Activated naive CD4-positive, alpha-beta T cell treated with anti-CD3 and anti-CD28 coated beads for 36 hours (primary cell): ENCODE data around the gene ASH1L. TPM values are rescaled to one million over a fixed set of nuclear protein-coding genes. Genes with fewer than 3 reads are reported as not detected.

Source experiments
- CTCF ChIA-PET: fragments of 350-600 bp; sonication (Branson Sonifier 250); formaldehyde crosslinking; loops from one replicate; lab custom pipeline; 2021; ENCODE audit warnings: antibody characterized with exemption; lab: Charles Lee
- DNase-seq: peaks from one replicate; pipeline ENCODE4 v3.0.0-alpha.2; 2020
- H3K27ac Mint-ChIP-seq: one replicate; pipeline ENCODE4 v1.8.0; 2021; ENCODE audit warnings: mild to moderate bottlenecking, mixed read lengths
- H3K27me3 Mint-ChIP-seq: one replicate; pipeline ENCODE4 v1.8.0; 2021; ENCODE audit warnings: low read depth, mixed read lengths
- H3K36me3 Mint-ChIP-seq: one replicate; pipeline ENCODE4 v1.8.0; 2021; ENCODE audit warnings: low read depth, mixed read lengths
- H3K4me1 Mint-ChIP-seq: one replicate; pipeline ENCODE4 v1.8.0; 2021; ENCODE audit warnings: low read depth, mixed read lengths
- H3K4me3 Mint-ChIP-seq: one replicate; pipeline ENCODE4 v1.8.0; 2021; ENCODE audit warnings: mild to moderate bottlenecking, moderate library complexity, mixed read lengths
- H3K9me3 Mint-ChIP-seq: one replicate; pipeline ENCODE4 v1.8.0; 2021; ENCODE audit warnings: mixed read lengths
- intact Hi-C: fragments of 100-400 bp; cut with micrococcal nuclease; formaldehyde crosslinking; loops from one replicate; pipeline ENCODE4 v1.15.1; 2023
- total RNA-seq, 2 experiments: library from RNA; stranded (reverse); gene quantifications; one replicate each; pipeline ENCODE4 v1.2.3, GENCODE V29; 2021

ASH1L gene
- total RNA-seq, 2 experiments from 2014 or later: 27.4 to 27.5 TPM

- H3K4me3 Mint-ChIP-seq: no peak overlapping the region
- no peaks in the 10 kb centered on the region for H3K9me3 Mint-ChIP-seq
- peaks cover 17% of the 10 kb centered on the region for H3K4me1 Mint-ChIP-seq
- peak overlapping the region; percentile 61 for H3K27ac Mint-ChIP-seq
- CTCF ChIA-PET: interaction anchor here (0.7 to 2.1 kb wide), 3 partner anchors 26 to 112 kb away, joined by 3 to 12 read pairs (median 3); no protein-coding TSS in a partner anchor
- no peak for DNase-seq
- H3K27me3 Mint-ChIP-seq: no peaks in the 10 kb centered on the region
- intact Hi-C loops: loop anchor here (5.0 kb wide), 2 partner anchors 114 to 134 kb away; partner anchors contain the start of genes KRTCAP2 and TRIM46
- H3K36me3 Mint-ChIP-seq: peaks cover 20% of the 10 kb centered on the region
Measured at GRCh38 chr1:155305881-155306391, 256.7 kb downstream of the ASH1L start.

- no peak overlapping the region for H3K27ac Mint-ChIP-seq
- CTCF ChIA-PET: interaction anchor here (1.2 to 2.1 kb wide), 2 partner anchors 19 to 54 kb away, joined by 3 to 12 read pairs; no protein-coding TSS in a partner anchor
- peaks cover 8% of the 10 kb centered on the region for H3K36me3 Mint-ChIP-seq
- no peak for DNase-seq
- intact Hi-C loops: loop anchor here (5.0 kb wide), 2 partner anchors 112 to 132 kb away; partner anchors contain the start of genes KRTCAP2 and TRIM46
- no peak overlapping the region for H3K4me3 Mint-ChIP-seq
- no peaks in the 10 kb centered on the region for H3K27me3 Mint-ChIP-seq
- H3K9me3 Mint-ChIP-seq: no peaks in the 10 kb centered on the region
- H3K4me1 Mint-ChIP-seq: peaks cover 5% of the 10 kb centered on the region
Measured at GRCh38 chr1:155304558-155305063, 258.0 kb downstream of the ASH1L start.

GRCh38 chr1:155301342-155301841 lies 261.2 kb downstream of the ASH1L start, which contains the start of gene PKLR:
TSS of gene PKLR (minus strand) at chr1:155301438. CDS start at chr1:155301395, 43 bp downstream.
- Mint-ChIP-seq H3K27me3 (peaks cover 8% of the 10 kb centered on the region), H3K9me3 (no peaks in the 10 kb centered on the region), H3K4me3 (no peak within 1 kb of the TSS), H3K4me1 (no peaks in the 10 kb centered on the region), H3K27ac (no peak within 1 kb of the TSS), H3K36me3 (no peaks in the 10 kb centered on the region)
- intact Hi-C loops: no loop called here
- CTCF ChIA-PET: interaction anchor here (2.9 kb wide), 1 partner anchor 51 kb away, joined by 10 read pairs; no protein-coding TSS in a partner anchor
- DNase-seq: no peak

GRCh38 chr1:155300553-155301329 lies 261.9 kb downstream of the ASH1L start:
- H3K9me3 Mint-ChIP-seq: no peaks in the 10 kb centered on the region
- peaks cover 13% of the 10 kb centered on the region for H3K27me3 Mint-ChIP-seq
- no peaks in the 10 kb centered on the region for H3K36me3 Mint-ChIP-seq
- H3K27ac Mint-ChIP-seq: no peak overlapping the region
- CTCF ChIA-PET: interaction anchor here (2.9 kb wide), 1 partner anchor 50 kb away, joined by 10 read pairs; no protein-coding TSS in a partner anchor
- intact Hi-C loops: no loop called here
- no peak for DNase-seq
- no peak overlapping the region for H3K4me3 Mint-ChIP-seq
- no peaks in the 10 kb centered on the region for H3K4me1 Mint-ChIP-seq

GRCh38 chr1:155300024-155300423 lies 262.6 kb downstream of the ASH1L start:
- H3K27ac Mint-ChIP-seq: no peak overlapping the region
- intact Hi-C loops: no loop called here
- no peaks in the 10 kb centered on the region for H3K4me1 Mint-ChIP-seq
- CTCF ChIA-PET: interaction anchor here (2.9 kb wide), 1 partner anchor 49 kb away, joined by 10 read pairs; no protein-coding TSS in a partner anchor
- no peaks in the 10 kb centered on the region for H3K9me3 Mint-ChIP-seq
- DNase-seq: no peak
- H3K36me3 Mint-ChIP-seq: no peaks in the 10 kb centered on the region
- H3K27me3 Mint-ChIP-seq: peaks cover 17% of the 10 kb centered on the region
- H3K4me3 Mint-ChIP-seq: no peak overlapping the region

- H3K9me3 Mint-ChIP-seq: no peaks in the 10 kb centered on the region
- H3K27ac Mint-ChIP-seq: no peak overlapping the region
- peaks cover 4% of the 10 kb centered on the region for H3K4me1 Mint-ChIP-seq
- H3K4me3 Mint-ChIP-seq: no peak overlapping the region
- CTCF ChIA-PET: interaction anchor here (0.9 to 2.1 kb wide), 2 partner anchors 47 to 63 kb away, joined by 3 to 7 read pairs; no protein-coding TSS in a partner anchor
- peaks cover 24% of the 10 kb centered on the region for H3K27me3 Mint-ChIP-seq
- H3K36me3 Mint-ChIP-seq: no peaks in the 10 kb centered on the region
- DNase-seq: no peak
- intact Hi-C loops: no loop called here
Measured at GRCh38 chr1:155297384-155297783, 265.2 kb downstream of the ASH1L start.

- DNase-seq: no peak
- intact Hi-C loops: no loop called here
- H3K4me1 Mint-ChIP-seq: peaks cover 4% of the 10 kb centered on the region
- CTCF ChIA-PET: interaction anchor here (0.8 to 2.1 kb wide), 2 partner anchors 17 to 46 kb away, joined by 3 to 7 read pairs; no protein-coding TSS in a partner anchor
- H3K9me3 Mint-ChIP-seq: no peaks in the 10 kb centered on the region
- no peak overlapping the region for H3K27ac Mint-ChIP-seq
- H3K27me3 Mint-ChIP-seq: peaks cover 24% of the 10 kb centered on the region
- no peak overlapping the region for H3K4me3 Mint-ChIP-seq
- no peaks in the 10 kb centered on the region for H3K36me3 Mint-ChIP-seq
Measured at GRCh38 chr1:155296661-155297060, 265.9 kb downstream of the ASH1L start.

GRCh38 chr1:155295942-155296267 lies 266.7 kb downstream of the ASH1L start:
- intact Hi-C loops: no loop called here
- H3K27ac Mint-ChIP-seq: no peak overlapping the region
- peaks cover 4% of the 10 kb centered on the region for H3K4me1 Mint-ChIP-seq
- CTCF ChIA-PET: interaction anchor here (0.8 kb wide), 1 partner anchor 17 kb away, joined by 3 read pairs; no protein-coding TSS in a partner anchor
- H3K9me3 Mint-ChIP-seq: no peaks in the 10 kb centered on the region
- H3K36me3 Mint-ChIP-seq: no peaks in the 10 kb centered on the region
- H3K4me3 Mint-ChIP-seq: no peak overlapping the region
- no peak for DNase-seq
- peaks cover 24% of the 10 kb centered on the region for H3K27me3 Mint-ChIP-seq

- Mint-ChIP-seq H3K4me3 (no peak overlapping the region), H3K27me3 (peaks cover 24% of the 10 kb centered on the region), H3K4me1 (peaks cover 4% of the 10 kb centered on the region), H3K36me3 (no peaks in the 10 kb centered on the region), H3K9me3 (no peaks in the 10 kb centered on the region), H3K27ac (no peak overlapping the region)
- no peak for DNase-seq
- CTCF ChIA-PET: no interaction called here
- intact Hi-C loops: no loop called here
Measured at GRCh38 chr1:155295183-155295941, 267.2 kb downstream of the ASH1L start.

GRCh38 chr1:155294520-155295182 lies 268.0 kb downstream of the ASH1L start:
- DNase-seq: no peak
- H3K9me3 Mint-ChIP-seq: no peaks in the 10 kb centered on the region
- H3K4me1 Mint-ChIP-seq: peaks cover 4% of the 10 kb centered on the region
- no peak overlapping the region for H3K4me3 Mint-ChIP-seq
- H3K27ac Mint-ChIP-seq: no peak overlapping the region
- CTCF ChIA-PET: no interaction called here
- H3K36me3 Mint-ChIP-seq: no peaks in the 10 kb centered on the region
- H3K27me3 Mint-ChIP-seq: peaks cover 24% of the 10 kb centered on the region
- intact Hi-C loops: no loop called here

GRCh38 chr1:155293086-155293749 lies 269.4 kb downstream of the ASH1L start:
- intact Hi-C loops: no loop called here
- Mint-ChIP-seq H3K4me3 (no peak overlapping the region), H3K4me1 (peaks cover 4% of the 10 kb centered on the region), H3K27me3 (peaks cover 24% of the 10 kb centered on the region), H3K9me3 (no peaks in the 10 kb centered on the region), H3K27ac (no peak overlapping the region), H3K36me3 (no peaks in the 10 kb centered on the region)
- DNase-seq: no peak
- CTCF ChIA-PET: no interaction called here
